GM12873 (cell line): ENCODE data around the gene KCNJ12.

Experiments
- TF ChIP-seq, protein P1 (sequence below): IDR thresholded peaks from 2 replicates; pipeline ENCODE4 v1.5.1; 2012; ENCODE audit warnings: low read depth, mild to moderate bottlenecking, moderate library complexity, low read length, control low read depth; ENCODE audit not compliant: insufficient read depth; ENCODE audit errors: missing control alignments

The KCNJ12 gene

DNA sequence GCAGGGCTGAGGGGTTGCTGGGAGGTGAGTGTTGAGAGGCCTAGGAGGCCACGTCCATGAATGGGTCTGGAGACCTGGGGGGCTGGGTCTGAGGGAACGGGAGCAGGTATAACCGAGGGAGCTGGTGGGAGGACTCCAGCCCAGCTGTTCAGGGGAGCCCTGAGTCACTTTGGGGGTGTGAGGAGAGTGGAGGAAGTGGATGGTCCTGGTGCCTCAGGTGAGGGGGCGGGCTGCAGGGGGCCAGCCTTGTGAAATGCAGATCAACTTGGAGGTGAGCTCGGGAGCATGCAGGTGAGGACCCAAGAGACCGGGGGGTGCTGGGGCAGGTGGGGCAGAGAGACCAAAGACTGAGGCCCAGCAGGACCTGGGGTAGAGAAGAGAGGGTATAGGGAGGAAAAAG lies 79.6 kb downstream of the KCNJ12 start:
- TF ChIP-seq, protein P1, sequence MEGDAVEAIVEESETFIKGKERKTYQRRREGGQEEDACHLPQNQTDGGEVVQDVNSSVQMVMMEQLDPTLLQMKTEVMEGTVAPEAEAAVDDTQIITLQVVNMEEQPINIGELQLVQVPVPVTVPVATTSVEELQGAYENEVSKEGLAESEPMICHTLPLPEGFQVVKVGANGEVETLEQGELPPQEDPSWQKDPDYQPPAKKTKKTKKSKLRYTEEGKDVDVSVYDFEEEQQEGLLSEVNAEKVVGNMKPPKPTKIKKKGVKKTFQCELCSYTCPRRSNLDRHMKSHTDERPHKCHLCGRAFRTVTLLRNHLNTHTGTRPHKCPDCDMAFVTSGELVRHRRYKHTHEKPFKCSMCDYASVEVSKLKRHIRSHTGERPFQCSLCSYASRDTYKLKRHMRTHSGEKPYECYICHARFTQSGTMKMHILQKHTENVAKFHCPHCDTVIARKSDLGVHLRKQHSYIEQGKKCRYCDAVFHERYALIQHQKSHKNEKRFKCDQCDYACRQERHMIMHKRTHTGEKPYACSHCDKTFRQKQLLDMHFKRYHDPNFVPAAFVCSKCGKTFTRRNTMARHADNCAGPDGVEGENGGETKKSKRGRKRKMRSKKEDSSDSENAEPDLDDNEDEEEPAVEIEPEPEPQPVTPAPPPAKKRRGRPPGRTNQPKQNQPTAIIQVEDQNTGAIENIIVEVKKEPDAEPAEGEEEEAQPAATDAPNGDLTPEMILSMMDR: no peak

DNA sequence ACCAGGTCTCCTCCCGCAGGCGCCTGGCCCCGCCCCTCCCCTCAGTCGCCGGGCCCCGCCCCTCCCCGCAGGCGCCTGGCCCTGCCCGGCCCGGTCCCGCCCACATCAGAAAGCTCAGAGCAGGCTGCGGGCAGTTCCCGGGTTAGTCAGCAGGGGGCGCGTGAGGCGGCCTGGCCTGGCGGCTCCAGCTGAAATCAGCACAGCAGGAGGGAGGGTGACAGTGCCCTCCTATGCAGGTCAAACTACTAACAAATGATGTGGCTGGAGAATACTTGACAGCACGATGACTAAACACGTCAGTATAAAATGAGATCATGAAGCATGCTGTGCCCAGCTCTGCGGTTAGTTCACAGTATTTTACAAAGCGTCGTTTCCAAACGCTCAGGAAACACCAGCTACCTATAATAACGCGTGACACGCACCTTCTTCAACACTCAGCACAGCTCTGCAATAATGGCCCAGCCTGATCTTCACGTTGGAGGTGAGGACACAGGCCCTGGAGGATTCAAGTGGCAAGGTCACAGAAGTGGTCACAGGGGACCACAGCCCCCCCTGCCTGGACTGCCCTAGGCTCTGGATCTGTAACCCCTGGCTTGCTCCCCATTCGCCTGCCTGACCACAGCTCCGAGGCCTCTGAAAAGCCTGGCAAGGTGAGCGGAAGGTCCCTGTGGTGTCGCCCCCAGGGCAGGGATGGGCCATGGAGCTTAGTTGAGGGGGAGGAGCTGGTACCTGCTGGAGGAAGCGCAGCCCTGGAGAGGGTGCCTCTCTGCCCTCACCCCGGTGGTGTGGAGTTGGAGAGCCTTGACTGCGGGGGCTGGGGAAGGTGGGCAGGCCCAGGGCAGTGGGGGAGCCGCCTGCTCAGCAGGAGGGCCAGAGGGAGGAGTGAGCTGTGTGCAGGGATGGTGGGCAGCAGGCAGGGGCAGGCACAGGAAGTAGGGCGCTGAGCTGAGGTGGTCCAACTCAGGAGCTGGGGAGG lies 81.2 kb downstream of the KCNJ12 start:
- TF ChIP-seq, protein P1: peak; percentile 82

GRCh38 chr17:21458054-21458453 lies 81.9 kb downstream of the KCNJ12 start:
- TF ChIP-seq, protein P1: no peak

DNA sequence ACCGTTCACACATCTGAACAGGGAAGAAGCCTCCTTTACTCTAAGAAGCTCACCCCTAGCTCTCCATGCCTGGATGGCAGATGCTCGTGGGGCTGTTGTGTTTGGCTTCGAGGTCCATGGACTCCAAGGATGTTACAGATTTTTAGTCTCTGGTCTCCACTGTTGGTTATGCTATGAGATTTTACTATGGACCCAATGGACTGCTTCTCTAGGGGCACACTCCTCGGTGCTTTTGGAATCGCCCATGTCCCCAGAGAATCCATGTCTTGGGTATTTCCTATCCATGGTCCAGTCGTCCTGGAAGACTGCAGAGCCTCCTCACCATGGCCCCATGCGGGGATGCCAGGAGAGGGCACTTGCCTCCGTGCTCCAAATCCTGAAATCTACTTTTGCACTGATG lies 83.4 kb downstream of the KCNJ12 start:
- TF ChIP-seq, protein P1: no peak

DNA sequence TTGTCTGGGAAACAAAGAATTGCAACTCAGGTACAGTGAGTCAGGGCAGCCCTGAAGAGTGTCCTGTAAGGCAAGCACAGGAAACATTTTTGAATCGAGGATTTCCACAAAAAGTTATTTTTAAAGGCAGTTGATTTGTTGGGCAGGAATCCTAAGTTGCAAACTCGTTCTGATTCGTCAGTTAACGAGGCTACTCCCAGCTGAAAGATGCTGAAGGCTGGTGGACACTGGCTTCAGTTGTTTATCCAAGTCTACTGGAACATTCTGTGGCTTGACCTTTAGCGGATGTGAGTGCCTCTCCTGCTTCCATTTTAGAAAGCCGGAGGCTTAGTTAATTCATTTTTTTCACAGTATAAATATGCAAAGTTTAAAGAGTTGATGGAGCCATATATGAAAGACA lies 84.2 kb downstream of the KCNJ12 start:
- TF ChIP-seq, protein P1: no peak

DNA sequence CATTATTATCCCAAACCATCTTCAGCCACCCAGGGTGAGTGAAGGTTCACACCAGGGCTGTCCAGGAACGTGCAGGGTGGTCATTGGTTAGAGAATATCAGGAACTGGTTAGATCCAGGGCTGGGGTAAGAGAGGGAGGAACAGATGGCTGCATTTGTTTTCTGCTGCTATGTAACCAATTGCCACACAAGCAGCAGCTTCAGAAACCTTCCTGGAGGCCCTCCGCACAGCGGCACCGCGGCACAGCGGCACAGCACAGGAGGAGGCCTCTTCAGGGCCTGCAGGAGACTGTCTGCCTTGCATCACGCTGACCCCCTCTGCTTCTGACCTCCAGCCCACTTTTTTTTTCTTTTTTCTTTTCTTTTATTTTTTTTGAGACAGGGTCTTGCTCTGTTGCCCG lies 86.1 kb downstream of the KCNJ12 start:
- TF ChIP-seq, protein P1: no peak

DNA sequence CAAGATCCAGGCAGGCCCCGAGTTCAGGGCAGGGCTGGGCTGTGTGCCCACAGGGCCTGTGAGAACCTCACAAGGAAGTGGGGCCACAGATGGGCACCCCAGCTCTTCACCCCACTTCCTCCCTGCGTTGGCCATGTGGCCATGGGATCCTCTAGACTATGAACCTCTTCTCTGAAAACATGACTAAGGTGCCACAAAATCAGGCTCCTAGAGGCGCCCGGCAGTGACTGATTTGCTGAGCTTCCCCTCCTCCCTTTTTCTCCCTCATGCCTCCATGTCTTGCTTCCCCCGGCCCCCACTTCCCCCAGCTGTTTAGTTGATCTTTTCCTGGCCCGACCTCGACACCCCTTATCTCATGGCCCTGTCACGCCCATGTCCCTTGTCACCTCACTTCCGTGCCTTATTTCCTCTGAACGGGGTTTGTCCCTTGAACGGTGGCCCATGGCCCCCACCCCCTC lies 87.1 kb downstream of the KCNJ12 start:
- TF ChIP-seq, protein P1: no peak
